Measurements from ENCODE around the gene SMIM44.
"Not testable (repeated sequence)": the region's sequence is repeated elsewhere in the genome, so short reads cannot be mapped to it uniquely, and the experiment has no call there.

SMIM44 gene

GRCh38 chr19:3508771-3509535 is 25.7 kb upstream of the SMIM44 start:
- H3K36me3 ChIP-seq (ENCODE audit: control insufficient read depth, insufficient read depth, low read length), result peaks cover 45% of the 10 kb centered on the region
- WGBS, 2 experiments (ENCODE audit: insufficient coverage in 2 of 2), result 97 to 98% methylated on average over 23 of the region's 23 CpGs
- no peak overlapping the region for H3K4me3 ChIP-seq (ENCODE audit: extremely low read depth, insufficient read depth, low read length, poor library complexity, severe bottlenecking)
- H3K4me1 ChIP-seq (ENCODE audit: control insufficient read depth, insufficient read depth, low read length, poor library complexity, severe bottlenecking), result peaks cover 32% of the 10 kb centered on the region
- peak overlapping the region; percentile 36 for H3K27ac ChIP-seq (ENCODE audit: low read depth, low read length, severe bottlenecking)
- no peaks in the 10 kb centered on the region for H3K9me3 ChIP-seq (ENCODE audit: control insufficient read depth, low read length)

DNA sequence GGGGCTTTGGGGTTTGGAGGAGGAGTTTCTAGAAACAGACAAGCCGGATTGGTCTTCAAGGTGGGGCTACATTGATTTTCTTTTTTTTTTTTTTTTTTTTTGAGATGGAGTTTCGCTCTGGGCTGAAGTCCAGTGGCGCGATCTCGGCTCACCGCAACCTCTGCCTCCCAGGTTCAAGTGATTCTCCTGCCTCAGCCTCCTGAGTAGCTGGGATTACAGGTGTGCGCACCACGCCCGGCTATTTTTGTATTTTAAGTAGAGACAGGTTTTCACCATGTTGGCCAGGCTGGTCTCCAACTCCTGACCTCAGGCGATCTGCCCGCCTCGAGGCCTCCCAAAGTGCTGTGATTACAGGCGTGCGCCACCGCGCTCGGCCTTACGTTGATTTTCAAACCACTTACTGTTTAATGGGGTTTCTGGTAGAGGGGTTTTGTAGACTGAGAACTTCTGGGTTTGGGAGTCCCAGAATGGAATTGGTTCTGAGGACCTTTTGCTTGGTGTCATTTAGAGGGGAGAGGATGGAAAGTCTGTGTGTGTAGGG is 24.9 kb upstream of the SMIM44 start:
- not testable (repeated sequence) for H3K9me3 ChIP-seq (ENCODE audit: control insufficient read depth, low read length); H3K27ac ChIP-seq (ENCODE audit: low read depth, low read length, severe bottlenecking)
- 93 to 94% methylated on average over 10 to 15 of the region's 18 CpGs for WGBS, 2 experiments (ENCODE audit: insufficient coverage in 2 of 2)
- H3K36me3 ChIP-seq (ENCODE audit: control insufficient read depth, insufficient read depth, low read length), result peaks cover 45% of the 10 kb centered on the region
- H3K4me3 ChIP-seq (ENCODE audit: extremely low read depth, insufficient read depth, low read length, poor library complexity, severe bottlenecking), result peak overlapping the region; percentile 97
- H3K4me1 ChIP-seq (ENCODE audit: control insufficient read depth, insufficient read depth, low read length, poor library complexity, severe bottlenecking), result peaks cover 32% of the 10 kb centered on the region

DNA sequence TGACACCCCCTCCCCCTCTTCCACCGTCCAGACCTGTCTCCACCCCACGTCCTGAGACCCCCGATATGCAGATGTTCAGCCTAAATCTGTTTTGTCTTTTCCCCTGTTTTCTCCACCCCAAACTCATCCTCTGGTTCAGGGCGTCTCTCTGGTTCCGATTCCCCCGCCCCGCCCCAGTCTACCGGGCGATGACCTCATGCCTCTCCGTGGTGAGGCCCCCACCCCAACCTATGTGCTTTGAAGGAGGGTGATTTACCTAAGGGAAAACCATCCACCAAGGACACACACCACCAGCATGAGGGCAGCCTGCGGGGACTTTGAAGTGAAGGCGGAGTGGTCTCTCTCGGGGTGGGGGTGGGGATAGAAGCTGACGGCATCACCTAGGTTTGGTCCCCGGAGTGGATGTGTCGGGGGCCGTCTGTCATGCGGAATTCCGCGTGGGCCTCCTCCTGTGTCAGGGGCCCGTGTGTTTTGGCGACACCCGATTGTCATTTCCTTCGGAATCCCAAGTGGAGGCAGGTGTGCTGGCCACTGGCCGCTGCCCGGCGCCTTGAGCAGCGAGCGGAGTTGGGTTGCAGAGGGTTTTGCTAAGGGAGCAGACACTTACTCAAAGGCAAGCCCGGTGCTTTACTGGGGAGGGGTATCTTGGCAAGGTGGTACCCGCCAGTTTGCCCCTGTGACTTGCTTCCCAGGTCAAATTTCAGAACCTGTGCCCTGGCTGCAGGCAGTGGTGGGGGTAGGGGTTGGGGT is 24.3 kb upstream of the SMIM44 start:
- 13 to 20% methylated on average over 19 of the region's 31 CpGs for WGBS, 2 experiments (ENCODE audit: insufficient coverage in 2 of 2)
- no peaks in the 10 kb centered on the region for H3K9me3 ChIP-seq (ENCODE audit: control insufficient read depth, low read length)
- H3K27ac ChIP-seq (ENCODE audit: low read depth, low read length, severe bottlenecking), result no peak overlapping the region
- H3K4me1 ChIP-seq (ENCODE audit: control insufficient read depth, insufficient read depth, low read length, poor library complexity, severe bottlenecking), result peaks cover 32% of the 10 kb centered on the region
- peak overlapping the region; percentile 97 for H3K4me3 ChIP-seq (ENCODE audit: extremely low read depth, insufficient read depth, low read length, poor library complexity, severe bottlenecking)
- H3K36me3 ChIP-seq (ENCODE audit: control insufficient read depth, insufficient read depth, low read length), result peaks cover 40% of the 10 kb centered on the region

DNA sequence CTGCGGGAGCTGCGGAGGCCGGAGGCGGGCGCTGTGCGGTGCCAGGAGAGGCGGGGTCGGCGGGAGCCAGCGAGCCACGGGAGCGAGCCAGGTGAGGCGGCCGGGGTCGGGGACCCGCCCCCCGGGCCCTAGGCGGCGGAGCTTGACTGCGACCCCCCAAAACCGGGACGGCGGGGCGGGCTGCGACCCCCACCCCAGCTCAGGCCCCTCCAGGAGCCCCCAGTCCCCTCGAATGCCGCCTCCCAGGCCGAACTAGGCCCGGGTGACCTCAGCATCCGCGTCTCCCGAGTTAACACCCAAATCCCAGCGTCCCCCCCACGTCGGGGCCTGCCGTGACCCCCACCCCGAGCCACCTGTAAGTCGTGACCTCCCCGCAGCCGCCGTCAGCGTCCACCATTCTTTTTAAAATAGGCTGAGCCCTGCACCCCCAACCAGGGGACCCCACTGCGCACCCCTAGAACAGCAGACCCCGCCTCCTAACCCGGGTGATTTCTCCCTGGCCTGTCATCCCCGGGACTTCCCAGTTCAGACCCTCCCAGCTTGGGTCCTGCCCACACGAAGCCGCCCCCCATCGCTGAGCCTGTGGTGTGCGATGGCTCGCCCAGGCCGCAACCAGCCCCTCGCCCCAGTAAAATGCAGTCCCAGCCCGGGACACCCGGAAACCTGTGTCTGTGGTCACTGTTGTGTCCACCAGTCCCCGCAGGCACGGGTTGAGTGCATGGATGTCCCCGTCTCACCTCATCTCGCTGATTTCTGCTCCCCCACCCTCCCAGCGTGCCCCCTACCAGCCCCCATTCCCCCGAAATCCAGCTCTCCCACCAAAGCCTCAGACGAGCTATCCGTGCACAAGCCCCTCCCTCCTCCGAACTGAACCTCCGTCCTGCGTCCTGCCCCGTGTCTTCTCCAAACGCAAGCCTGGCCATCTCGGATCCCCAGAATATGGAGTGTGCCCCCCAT is 23.4 kb upstream of the SMIM44 start:
- Histone ChIP-seq H3K27ac (ENCODE audit: low read depth, low read length, severe bottlenecking) (no peak overlapping the region), H3K36me3 (ENCODE audit: control insufficient read depth, insufficient read depth, low read length) (peaks cover 34% of the 10 kb centered on the region), H3K4me3 (ENCODE audit: extremely low read depth, insufficient read depth, low read length, poor library complexity, severe bottlenecking) (peak overlapping the region; percentile 97), H3K4me1 (ENCODE audit: control insufficient read depth, insufficient read depth, low read length, poor library complexity, severe bottlenecking) (peaks cover 32% of the 10 kb centered on the region), H3K9me3 (ENCODE audit: control insufficient read depth, low read length) (no peaks in the 10 kb centered on the region)
- WGBS, 2 experiments (ENCODE audit: insufficient coverage in 2 of 2), result 1% methylated on average over 55 to 58 of the region's 69 CpGs

GRCh38 chr19:3505598-3506383 is 22.6 kb upstream of the SMIM44 start, which contains the start of gene FZR1:
Gene FZR1, plus strand, starts transcription at chr19:3506311. Its CDS starts 16,679 bp downstream, at chr19:3522990.
- WGBS, 2 experiments (ENCODE audit: insufficient coverage in 2 of 2), result 13 to 17% methylated on average over 52 to 56 of the region's 79 CpGs
- Histone ChIP-seq H3K4me3 (ENCODE audit: extremely low read depth, insufficient read depth, low read length, poor library complexity, severe bottlenecking) (peak within 1 kb of the TSS; percentile 97), H3K27ac (ENCODE audit: low read depth, low read length, severe bottlenecking) (peak within 1 kb of the TSS; percentile 75), H3K9me3 (ENCODE audit: control insufficient read depth, low read length) (no peaks in the 10 kb centered on the region), H3K4me1 (ENCODE audit: control insufficient read depth, insufficient read depth, low read length, poor library complexity, severe bottlenecking) (peaks cover 32% of the 10 kb centered on the region), H3K36me3 (ENCODE audit: control insufficient read depth, insufficient read depth, low read length) (peaks cover 26% of the 10 kb centered on the region)

GRCh38 chr19:3504735-3505134 is 21.5 kb upstream of the SMIM44 start:
- peaks cover 15% of the 10 kb centered on the region for H3K36me3 ChIP-seq (ENCODE audit: control insufficient read depth, insufficient read depth, low read length)
- peaks cover 31% of the 10 kb centered on the region for H3K4me1 ChIP-seq (ENCODE audit: control insufficient read depth, insufficient read depth, low read length, poor library complexity, severe bottlenecking)
- 95 to 100% methylated on average over 3 to 4 of the region's 5 CpGs for WGBS, 2 experiments (ENCODE audit: insufficient coverage in 2 of 2)
- H3K27ac ChIP-seq (ENCODE audit: low read depth, low read length, severe bottlenecking), result peak overlapping the region; percentile 41
- H3K9me3 ChIP-seq (ENCODE audit: control insufficient read depth, low read length), result no peaks in the 10 kb centered on the region
- H3K4me3 ChIP-seq (ENCODE audit: extremely low read depth, insufficient read depth, low read length, poor library complexity, severe bottlenecking), result no peak overlapping the region

DNA sequence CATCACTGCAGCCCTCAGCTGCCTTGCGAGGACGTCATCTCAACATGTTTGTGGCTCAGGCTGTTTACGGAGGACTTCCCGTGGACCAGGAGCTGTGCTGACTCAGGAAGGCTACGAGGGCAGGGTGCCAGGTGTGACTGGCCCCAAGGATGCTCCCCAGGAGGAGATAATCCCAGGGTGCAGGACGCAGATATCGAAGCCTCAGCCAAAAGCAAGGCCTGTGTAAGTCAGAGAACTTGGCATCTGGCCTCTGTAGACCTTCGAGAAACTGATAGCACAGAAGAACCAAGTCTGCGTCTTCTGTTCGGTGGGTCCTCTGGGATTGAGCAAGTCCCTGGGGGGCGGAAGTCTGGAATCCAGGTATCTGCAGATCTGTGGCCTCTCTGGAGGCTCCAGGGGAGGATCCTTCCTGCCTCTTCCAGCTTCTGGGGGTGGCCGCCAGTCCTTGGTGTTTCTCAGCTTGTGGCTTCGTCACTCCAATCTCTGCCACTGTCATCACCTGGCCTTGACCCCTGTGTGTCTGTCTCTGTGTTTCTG is 19.9 kb upstream of the SMIM44 start:
- H3K4me1 ChIP-seq (ENCODE audit: control insufficient read depth, insufficient read depth, low read length, poor library complexity, severe bottlenecking), result peaks cover 19% of the 10 kb centered on the region
- whole genome bisulfite sequencing, 2 experiments (ENCODE audit: insufficient coverage in 2 of 2), result 92 to 95% methylated on average over 9 to 12 of the region's 13 CpGs
- H3K9me3 ChIP-seq (ENCODE audit: control insufficient read depth, low read length), result no peaks in the 10 kb centered on the region
- peaks cover 6% of the 10 kb centered on the region for H3K36me3 ChIP-seq (ENCODE audit: control insufficient read depth, insufficient read depth, low read length)
- no peak overlapping the region for H3K27ac ChIP-seq (ENCODE audit: low read depth, low read length, severe bottlenecking)
- H3K4me3 ChIP-seq (ENCODE audit: extremely low read depth, insufficient read depth, low read length, poor library complexity, severe bottlenecking), result no peak overlapping the region

- peaks cover 19% of the 10 kb centered on the region for H3K36me3 ChIP-seq (ENCODE audit: control insufficient read depth, insufficient read depth, low read length)
- no peak overlapping the region for H3K4me3 ChIP-seq (ENCODE audit: extremely low read depth, insufficient read depth, low read length, poor library complexity, severe bottlenecking)
- H3K9me3 ChIP-seq (ENCODE audit: control insufficient read depth, low read length), result no peaks in the 10 kb centered on the region
- peaks cover 13% of the 10 kb centered on the region for H3K4me1 ChIP-seq (ENCODE audit: control insufficient read depth, insufficient read depth, low read length, poor library complexity, severe bottlenecking)
- no peak overlapping the region for H3K27ac ChIP-seq (ENCODE audit: low read depth, low read length, severe bottlenecking)
- 94 to 95% methylated on average over 2 to 3 of the region's 3 CpGs for WGBS, 2 experiments (ENCODE audit: insufficient coverage in 2 of 2)
These were observed 18.5 kb upstream of the SMIM44 start for GRCh38 chr19:3501780-3502179.

- 0% methylated on average over 37 to 42 of the region's 52 CpGs for WGBS, 2 experiments (ENCODE audit: insufficient coverage in 2 of 2)
- peak within 1 kb of the TSS; percentile 98 for H3K27ac ChIP-seq (ENCODE audit: low read depth, low read length, severe bottlenecking)
- peaks cover 11% of the 10 kb centered on the region for H3K4me1 ChIP-seq (ENCODE audit: control insufficient read depth, insufficient read depth, low read length, poor library complexity, severe bottlenecking)
- peak within 1 kb of the TSS; percentile 92 for H3K4me3 ChIP-seq (ENCODE audit: extremely low read depth, insufficient read depth, low read length, poor library complexity, severe bottlenecking)
- peaks cover 31% of the 10 kb centered on the region for H3K36me3 ChIP-seq (ENCODE audit: control insufficient read depth, insufficient read depth, low read length)
- H3K9me3 ChIP-seq (ENCODE audit: control insufficient read depth, low read length), result no peaks in the 10 kb centered on the region
These were observed 17.3 kb upstream of the SMIM44 start, which contains the start of gene DOHH for GRCh38 chr19:3500429-3501101. Gene DOHH, minus strand, starts transcription at chr19:3500674. Its CDS starts 3,860 bp downstream, at chr19:3496814.
